ENCODE data around the gene RERE.

Gene RERE

GRCh38 chr1:8858112-8858668, 40.8 kb upstream of the RERE start:
- Histone ChIP-seq H3K79me2 (ENCODE audit: insufficient read depth, low read length) (no peaks in the 10 kb centered on the region), H3K9me3 (ENCODE audit: insufficient read depth, low read length) (no peaks in the 10 kb centered on the region), H3K27me3 (ENCODE audit: low read length) (no peaks in the 10 kb centered on the region), H3K27ac (ENCODE audit: low read depth, low read length) (no peak overlapping the region), H3K9me2 (replicated peaks; ENCODE audit: insufficient read depth, low read length) (no peaks in the 10 kb centered on the region), H3K9ac (ENCODE audit: low read length) (no peak overlapping the region), H3K4me3 (ENCODE audit: insufficient read depth, low read length, poor library complexity, severe bottlenecking) (no peak overlapping the region), H3K36me3 (ENCODE audit: low read length) (peaks cover 25% of the 10 kb centered on the region), H2AFZ (ENCODE audit: low read depth, low read length, severe bottlenecking) (no peak overlapping the region), H3F3A (ENCODE audit: insufficient read depth) (peaks cover 66% of the 10 kb centered on the region), H3K4me2 (ENCODE audit: low read depth, low read length, poor library complexity, severe bottlenecking) (no peak overlapping the region), H4K20me1 (ENCODE audit: low read depth, low read length) (no peaks in the 10 kb centered on the region; the same call in 1 of the 2 replicates)
- TF ChIP-seq CTCF (IDR thresholded peaks at IDR 0.05; ENCODE audit: insufficient read depth, low read length, poor library complexity, severe bottlenecking) (no peak), EZH2phosphoT487 (conservative IDR thresholded peaks at IDR 0.05; ENCODE audit: low read length) (no peak)

- H3F3A ChIP-seq (ENCODE audit: insufficient read depth), result peaks cover 54% of the 10 kb centered on the region
These were observed 39.4 kb upstream of the RERE start for GRCh38 chr1:8856689-8857412.

GRCh38 chr1:8854240-8854639, 36.8 kb upstream of the RERE start:
- TF ChIP-seq EZH2phosphoT487 (conservative IDR thresholded peaks at IDR 0.05; ENCODE audit: low read length), result no peak
- TF ChIP-seq CTCF (IDR thresholded peaks at IDR 0.05; ENCODE audit: insufficient read depth, low read length, poor library complexity, severe bottlenecking), result no peak
- Histone ChIP-seq H3K27me3 (ENCODE audit: low read length) (no peaks in the 10 kb centered on the region), H3F3A (ENCODE audit: insufficient read depth) (peaks cover 31% of the 10 kb centered on the region), H3K4me2 (ENCODE audit: low read depth, low read length, poor library complexity, severe bottlenecking) (no peak overlapping the region), H3K79me2 (ENCODE audit: insufficient read depth, low read length) (no peaks in the 10 kb centered on the region), H3K4me3 (ENCODE audit: insufficient read depth, low read length, poor library complexity, severe bottlenecking) (no peak overlapping the region), H3K9me2 (replicated peaks; ENCODE audit: insufficient read depth, low read length) (no peaks in the 10 kb centered on the region), H3K36me3 (ENCODE audit: low read length) (no peaks in the 10 kb centered on the region), H3K9ac (ENCODE audit: low read length) (no peak overlapping the region), H3K9me3 (ENCODE audit: insufficient read depth, low read length) (no peaks in the 10 kb centered on the region), H2AFZ (ENCODE audit: low read depth, low read length, severe bottlenecking) (no peak overlapping the region), H4K20me1 (ENCODE audit: low read depth, low read length) (no peaks in the 10 kb centered on the region), H3K27ac (ENCODE audit: low read depth, low read length) (no peak overlapping the region)

More at GRCh38 chr1:8856689-8857412, 39.4 kb upstream of the RERE start:
- H3K4me2 ChIP-seq (ENCODE audit: low read depth, low read length, poor library complexity, severe bottlenecking), result no peak overlapping the region
- no peaks in the 10 kb centered on the region for H3K79me2 ChIP-seq (ENCODE audit: insufficient read depth, low read length)
- no peak overlapping the region for H2AFZ ChIP-seq (ENCODE audit: low read depth, low read length, severe bottlenecking)
- H3K27me3 ChIP-seq (ENCODE audit: low read length), result no peaks in the 10 kb centered on the region
- TF ChIP-seq CTCF (IDR thresholded peaks at IDR 0.05; ENCODE audit: insufficient read depth, low read length, poor library complexity, severe bottlenecking) (no peak), EZH2phosphoT487 (conservative IDR thresholded peaks at IDR 0.05; ENCODE audit: low read length) (no peak)
- no peaks in the 10 kb centered on the region for H3K9me3 ChIP-seq (ENCODE audit: insufficient read depth, low read length)
- H3K4me3 ChIP-seq (ENCODE audit: insufficient read depth, low read length, poor library complexity, severe bottlenecking), result no peak overlapping the region
- H4K20me1 ChIP-seq (ENCODE audit: low read depth, low read length), result no peaks in the 10 kb centered on the region; the same call in 1 of the 2 replicates
- no peaks in the 10 kb centered on the region for H3K9me2 ChIP-seq (replicated peaks; ENCODE audit: insufficient read depth, low read length)
- no peak overlapping the region for H3K9ac ChIP-seq (ENCODE audit: low read length)
- no peak overlapping the region for H3K27ac ChIP-seq (ENCODE audit: low read depth, low read length)
- H3K36me3 ChIP-seq (ENCODE audit: low read length), result peaks cover 15% of the 10 kb centered on the region

Data from SU-DHL-6 (cell line).